PFSK-1 (cell line): ENCODE data around the gene UQCRQ.

Experiments used
- FOXP2 ChIP-seq: optimal IDR thresholded peaks from 2 replicates; pipeline ENCODE3; 2011; ENCODE audit warnings: borderline replicate concordance, control low read depth, inconsistent platforms; ENCODE audit not compliant: insufficient read depth; ENCODE audit errors: extremely low read length, extremely low read depth
- POLR2AphosphoS5 ChIP-seq: IDR thresholded peaks from 2 replicates; pipeline ENCODE4 v1.6.1; 2012; ENCODE audit warnings: low read depth, mild to moderate bottlenecking, control low read depth, low read length, moderate library complexity
- SIN3A ChIP-seq: IDR thresholded peaks from 2 replicates; pipeline ENCODE4 v1.6.1; 2012; ENCODE audit warnings: mild to moderate bottlenecking, low read length, moderate library complexity, borderline replicate concordance; ENCODE audit not compliant: insufficient read depth
- TAF1 ChIP-seq: IDR thresholded peaks from 2 replicates; pipeline ENCODE4 v1.6.1; 2012; ENCODE audit warnings: low read length, control low read depth, borderline replicate concordance; ENCODE audit not compliant: insufficient read depth
- TF ChIP-seq, protein P1 (sequence below), 2 experiments: IDR thresholded peaks; 2 replicates each; pipeline versions ENCODE4 v1.6.1 to v1.8.0; 2011 to 2012; ENCODE audit warnings: low read depth in 2 of 2, low read length in 2 of 2, control low read depth in 1 of 2, inconsistent platforms in 1 of 2, mild to moderate bottlenecking in 1 of 2, moderate library complexity in 1 of 2; ENCODE audit not compliant: insufficient read depth in 1 of 2

Gene UQCRQ

DNA sequence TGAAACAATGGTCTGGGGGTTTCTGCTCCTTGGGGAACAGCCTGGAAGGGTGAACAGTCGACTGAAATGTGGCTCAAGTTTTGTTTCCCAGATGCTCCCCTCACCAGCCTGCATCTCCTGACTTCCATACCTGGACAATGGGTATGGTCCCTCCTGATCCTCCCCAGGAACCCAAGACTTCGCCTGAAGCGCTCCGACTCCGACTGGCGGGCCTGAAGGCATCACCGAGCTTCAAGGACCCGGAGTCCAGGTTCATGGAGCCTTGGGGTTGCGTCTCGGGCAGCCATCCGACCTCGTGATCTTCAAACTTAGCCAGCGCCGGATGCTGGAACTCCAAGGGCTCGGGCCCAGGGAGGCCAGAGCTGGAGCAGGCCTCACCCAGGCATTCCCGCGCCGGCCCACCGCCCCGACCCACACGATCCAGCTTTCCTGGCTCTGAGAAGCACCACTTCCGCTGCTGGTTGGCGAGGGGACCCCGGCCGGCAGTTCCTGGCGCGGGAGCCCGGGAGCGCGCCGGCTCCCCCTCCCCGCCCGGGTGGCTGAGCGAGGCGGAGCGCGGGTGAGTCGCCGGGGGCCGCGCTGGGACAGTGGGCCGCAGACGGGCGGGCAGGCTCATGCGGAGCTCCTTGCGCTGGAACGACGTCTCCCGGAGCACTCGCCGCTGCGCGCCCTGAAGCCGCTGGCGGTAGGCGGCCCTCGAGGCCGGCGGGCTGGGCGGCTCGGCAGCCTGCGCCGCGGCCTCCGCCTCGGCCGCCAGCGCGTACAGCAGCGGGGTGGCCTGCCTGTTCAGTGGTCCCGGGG, 41.2 kb upstream of the UQCRQ start:
- TF ChIP-seq FOXP2 (no peak), SIN3A (no peak), TAF1 (no peak), POLR2AphosphoS5 (no peak)
- TF ChIP-seq, protein P1, sequence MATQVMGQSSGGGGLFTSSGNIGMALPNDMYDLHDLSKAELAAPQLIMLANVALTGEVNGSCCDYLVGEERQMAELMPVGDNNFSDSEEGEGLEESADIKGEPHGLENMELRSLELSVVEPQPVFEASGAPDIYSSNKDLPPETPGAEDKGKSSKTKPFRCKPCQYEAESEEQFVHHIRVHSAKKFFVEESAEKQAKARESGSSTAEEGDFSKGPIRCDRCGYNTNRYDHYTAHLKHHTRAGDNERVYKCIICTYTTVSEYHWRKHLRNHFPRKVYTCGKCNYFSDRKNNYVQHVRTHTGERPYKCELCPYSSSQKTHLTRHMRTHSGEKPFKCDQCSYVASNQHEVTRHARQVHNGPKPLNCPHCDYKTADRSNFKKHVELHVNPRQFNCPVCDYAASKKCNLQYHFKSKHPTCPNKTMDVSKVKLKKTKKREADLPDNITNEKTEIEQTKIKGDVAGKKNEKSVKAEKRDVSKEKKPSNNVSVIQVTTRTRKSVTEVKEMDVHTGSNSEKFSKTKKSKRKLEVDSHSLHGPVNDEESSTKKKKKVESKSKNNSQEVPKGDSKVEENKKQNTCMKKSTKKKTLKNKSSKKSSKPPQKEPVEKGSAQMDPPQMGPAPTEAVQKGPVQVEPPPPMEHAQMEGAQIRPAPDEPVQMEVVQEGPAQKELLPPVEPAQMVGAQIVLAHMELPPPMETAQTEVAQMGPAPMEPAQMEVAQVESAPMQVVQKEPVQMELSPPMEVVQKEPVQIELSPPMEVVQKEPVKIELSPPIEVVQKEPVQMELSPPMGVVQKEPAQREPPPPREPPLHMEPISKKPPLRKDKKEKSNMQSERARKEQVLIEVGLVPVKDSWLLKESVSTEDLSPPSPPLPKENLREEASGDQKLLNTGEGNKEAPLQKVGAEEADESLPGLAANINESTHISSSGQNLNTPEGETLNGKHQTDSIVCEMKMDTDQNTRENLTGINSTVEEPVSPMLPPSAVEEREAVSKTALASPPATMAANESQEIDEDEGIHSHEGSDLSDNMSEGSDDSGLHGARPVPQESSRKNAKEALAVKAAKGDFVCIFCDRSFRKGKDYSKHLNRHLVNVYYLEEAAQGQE (IDR thresholded peaks at IDR 0.05; ENCODE audit: insufficient read depth in 1 of 2, low read depth in 2 of 2, low read length in 2 of 2): no peak

- TF ChIP-seq SIN3A (no peak), FOXP2 (no peak), POLR2AphosphoS5 (no peak), TAF1 (no peak)
- TF ChIP-seq, protein P1 (IDR thresholded peaks at IDR 0.05; ENCODE audit: insufficient read depth in 1 of 2, low read depth in 2 of 2, low read length in 2 of 2): no peak
Observed at GRCh38 chr5:132825834-132826391, 40.5 kb upstream of the UQCRQ start.

- no peak for TF ChIP-seq FOXP2
- TF ChIP-seq, protein P1 (IDR thresholded peaks at IDR 0.05; ENCODE audit: insufficient read depth in 1 of 2, low read depth in 2 of 2, low read length in 2 of 2): no peak
- no peak for TF ChIP-seq TAF1
- no peak for TF ChIP-seq SIN3A
- TF ChIP-seq POLR2AphosphoS5: no peak
Observed at GRCh38 chr5:132826424-132827082, 39.9 kb upstream of the UQCRQ start.

- TF ChIP-seq POLR2AphosphoS5 (no peak), SIN3A (no peak), FOXP2 (no peak), TAF1 (no peak)
- TF ChIP-seq, protein P1 (IDR thresholded peaks at IDR 0.05; ENCODE audit: insufficient read depth in 1 of 2, low read depth in 2 of 2, low read length in 2 of 2): no peak
Observed at GRCh38 chr5:132827943-132828673, 38.3 kb upstream of the UQCRQ start.
